NCI-H1105 treated with DMSO at 0.1 percent for 48 hours (cell line): ENCODE measurements around the gene DCBLD1.

Experiments
- DNase-seq: peaks from one replicate; lab custom pipeline; 2025; lab: John Stamatoyannopoulos, UW

DCBLD1 gene

GRCh38 chr6:117472667-117473066 is 9.8 kb upstream of the DCBLD1 start:
- DNase-seq = no peak

DNA sequence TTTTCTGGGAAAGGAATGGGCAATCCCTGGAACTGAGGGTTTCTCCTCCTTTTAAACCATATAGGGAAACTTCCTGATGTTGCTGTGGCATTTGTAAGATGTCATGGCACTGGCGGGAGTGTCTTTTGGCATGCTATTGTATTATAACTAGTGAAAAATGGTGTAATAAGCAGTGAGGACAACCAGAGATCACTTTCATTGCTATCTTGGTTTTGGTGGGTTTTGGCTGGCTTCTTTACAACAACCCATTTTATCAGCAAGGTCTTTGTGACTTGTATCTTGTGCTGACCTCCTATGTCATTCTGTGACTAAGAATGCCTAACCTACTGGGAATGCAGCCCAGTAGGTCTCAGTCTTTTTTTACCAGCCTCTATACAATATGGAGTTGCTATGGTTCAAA is 9.1 kb upstream of the DCBLD1 start:
- no peak for DNase-seq

DNA sequence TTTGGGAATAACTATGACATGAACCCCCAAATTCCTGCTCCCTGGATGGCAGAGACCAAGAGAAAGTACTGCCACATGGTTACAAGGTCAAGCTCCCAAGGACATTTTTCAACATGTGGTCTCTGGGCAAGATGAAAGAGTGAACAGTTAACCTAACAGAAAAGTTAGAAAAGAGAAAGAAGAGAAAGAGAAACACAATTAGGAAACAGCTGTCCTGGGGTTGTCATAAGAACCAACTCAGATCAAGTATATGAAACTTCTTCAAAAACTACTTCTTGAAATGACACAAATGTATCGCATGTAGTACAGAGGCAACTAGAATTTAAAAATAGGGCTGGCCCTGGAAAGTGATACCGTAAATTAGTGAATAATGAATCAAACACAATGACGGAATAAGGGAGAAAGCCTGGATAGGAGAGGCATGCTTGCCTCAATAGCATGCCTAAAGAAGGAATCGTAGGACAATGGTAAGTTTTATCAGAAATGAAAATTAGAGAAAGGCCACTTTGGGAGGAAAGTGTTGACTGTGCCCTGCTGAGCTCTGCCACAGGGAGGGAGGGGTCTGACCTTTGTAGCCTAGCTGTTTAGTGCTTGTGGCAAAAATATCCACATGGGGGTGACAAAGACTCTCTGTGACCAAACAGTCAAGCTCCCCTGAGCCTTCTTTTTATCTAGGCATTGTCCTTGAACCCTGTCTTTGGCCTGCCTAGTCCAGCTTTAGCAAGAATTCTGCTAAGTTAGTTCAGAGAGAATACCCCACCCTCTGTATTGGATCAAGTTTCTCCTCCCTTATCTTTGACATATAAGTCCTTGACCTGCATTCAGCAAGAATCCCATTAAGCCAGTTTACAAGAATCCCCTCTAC is 4.3 kb upstream of the DCBLD1 start:
- DNase-seq = peak; percentile 15

DNA sequence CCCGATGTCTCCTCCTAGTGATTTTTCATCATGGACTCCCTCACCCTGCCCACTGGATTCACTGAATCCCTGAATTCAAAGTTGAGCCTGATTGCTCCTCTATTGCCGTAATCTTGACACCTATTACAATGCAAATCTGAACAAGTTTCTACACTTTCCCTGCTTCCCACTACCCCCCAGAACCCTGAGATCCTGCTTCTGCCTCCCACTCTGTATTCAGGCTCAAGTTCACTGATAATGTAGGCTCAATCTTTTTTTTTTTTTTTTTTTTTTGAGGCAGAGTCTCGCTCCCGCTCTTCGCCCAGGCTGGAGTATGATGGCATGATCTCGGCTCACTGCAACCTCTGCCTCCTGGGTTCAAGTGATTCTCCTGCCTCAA is 3.6 kb upstream of the DCBLD1 start:
- DNase-seq = no peak

DNA sequence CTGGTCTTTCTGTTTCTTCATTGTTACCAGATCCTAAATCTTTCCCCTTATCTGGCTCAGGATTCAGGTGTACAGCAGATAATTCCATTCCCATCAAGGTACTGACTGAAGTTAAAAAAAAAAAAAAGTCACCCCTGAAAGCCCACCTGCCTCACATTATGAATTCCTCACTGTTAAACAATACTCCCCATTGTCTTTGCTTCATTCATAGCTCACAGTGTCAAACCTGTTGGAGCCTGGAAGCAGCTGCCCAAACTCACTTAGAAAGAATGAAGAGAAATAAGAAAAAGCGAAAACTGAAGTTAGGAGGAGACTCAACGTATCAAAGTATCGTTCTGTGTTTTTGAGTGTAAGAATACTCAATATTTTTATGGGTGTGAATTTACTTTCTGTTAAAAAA is 1.8 kb upstream of the DCBLD1 start:
- no peak for DNase-seq

GRCh38 chr6:117481278-117481925 is 1.1 kb upstream of the DCBLD1 start:
- no peak for DNase-seq

GRCh38 chr6:117481926-117482239 is 591 bp upstream of the DCBLD1 start:
- DNase-seq = peak; percentile 46

DNA sequence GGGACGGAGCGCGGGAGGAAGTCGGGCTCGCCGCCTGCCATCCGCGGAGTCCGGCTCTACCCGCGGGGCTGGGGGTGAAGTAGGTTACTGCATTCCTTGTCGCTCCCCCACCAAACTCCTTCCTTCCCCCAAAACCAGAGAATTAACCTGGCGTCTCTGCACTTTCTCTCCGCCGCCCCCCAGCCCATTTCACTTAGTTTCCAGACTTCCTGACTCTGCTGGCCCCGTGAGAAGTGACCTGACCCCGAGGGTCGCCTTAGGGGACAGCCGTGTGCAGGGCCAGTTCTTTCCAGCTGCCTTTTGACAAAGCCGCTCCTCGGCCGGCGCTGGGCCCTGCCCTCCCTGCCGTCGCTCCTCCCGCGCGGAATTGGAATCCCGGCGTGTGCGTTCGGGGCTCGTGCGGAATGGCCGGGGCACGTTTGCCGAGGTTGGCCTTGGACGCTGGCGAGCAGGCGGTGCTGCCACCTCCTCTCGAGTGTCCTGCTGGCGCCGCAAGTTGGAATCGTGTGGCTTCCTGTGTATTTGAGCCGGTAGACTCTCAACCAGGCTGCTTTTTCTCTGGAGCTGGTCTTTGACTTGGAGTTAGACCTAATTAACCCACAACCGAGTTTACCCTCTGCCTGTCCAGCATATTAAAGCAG is 650 bp downstream of the DCBLD1 start:
- DNase-seq = peak; percentile 65

DNA sequence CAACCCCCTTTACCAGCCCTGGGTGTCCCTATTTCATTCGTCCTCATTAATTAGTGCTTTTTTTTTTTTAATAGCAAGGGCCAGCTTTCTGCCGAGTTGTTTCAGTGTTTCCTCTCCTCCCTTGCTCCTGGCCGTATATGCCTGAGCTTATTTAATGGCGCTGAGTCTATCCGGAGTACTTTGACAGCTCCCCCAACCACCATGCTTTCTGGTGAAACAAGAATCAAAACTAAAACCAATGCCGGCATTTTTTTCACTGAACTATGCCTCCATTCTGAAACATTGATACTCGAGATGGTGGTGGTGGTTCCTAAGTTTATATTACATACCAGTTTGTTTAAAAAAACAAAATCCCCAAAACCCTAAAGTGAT is 1.2 kb downstream of the DCBLD1 start:
- DNase-seq = peak; percentile 65

DNA sequence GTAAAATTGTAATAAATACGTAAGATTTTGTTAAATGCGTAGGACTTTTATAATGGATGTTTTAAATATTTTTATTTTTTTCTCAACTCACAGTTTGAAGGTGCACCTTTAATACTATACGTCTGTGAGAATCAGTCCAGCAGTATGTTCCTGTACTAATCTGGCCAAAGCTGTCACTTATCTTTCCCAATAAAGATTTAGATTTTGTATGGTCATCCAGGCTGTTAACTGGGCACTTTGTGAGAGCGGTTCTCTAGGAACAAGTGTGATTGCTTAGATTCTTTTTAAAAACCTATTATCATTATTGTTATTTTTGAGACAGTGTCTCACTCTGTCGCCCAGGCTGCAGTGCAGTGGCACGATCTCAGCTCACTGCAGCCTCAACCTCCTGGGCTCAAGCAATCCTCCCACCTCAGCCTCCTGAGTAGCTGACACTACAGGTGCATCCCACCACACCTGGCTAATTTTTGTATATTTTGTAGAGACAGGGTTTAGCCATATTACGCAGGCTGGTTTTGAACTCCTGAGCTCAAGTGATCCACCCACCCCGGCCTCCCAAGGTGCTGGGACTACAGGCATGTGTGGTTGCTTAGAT is 1.7 kb downstream of the DCBLD1 start:
- no peak for DNase-seq

- no peak for DNase-seq
Observed at GRCh38 chr6:117485433-117485832, 3.0 kb downstream of the DCBLD1 start.

GRCh38 chr6:117487821-117488220 is 5.3 kb downstream of the DCBLD1 start:
- DNase-seq = no peak

DNA sequence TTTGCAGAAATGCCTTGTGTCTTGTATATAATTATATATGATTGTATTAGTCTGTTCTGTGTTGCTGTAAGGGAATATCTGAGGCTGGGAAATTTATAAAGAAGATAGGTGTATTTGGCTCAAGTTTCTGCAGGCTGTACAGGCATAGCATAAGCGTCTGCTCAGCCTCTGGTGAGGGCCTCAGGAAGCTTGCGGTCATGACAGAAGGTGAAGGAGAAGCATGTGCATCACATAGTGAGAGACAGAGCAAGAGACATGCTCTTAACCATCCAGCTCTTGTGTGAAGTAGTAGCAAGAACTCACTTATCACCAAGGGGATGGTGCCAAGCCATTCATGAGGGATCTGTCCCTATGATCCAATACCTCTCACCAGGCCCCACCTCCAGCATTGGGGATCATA is 6.5 kb downstream of the DCBLD1 start:
- no peak for DNase-seq

DNA sequence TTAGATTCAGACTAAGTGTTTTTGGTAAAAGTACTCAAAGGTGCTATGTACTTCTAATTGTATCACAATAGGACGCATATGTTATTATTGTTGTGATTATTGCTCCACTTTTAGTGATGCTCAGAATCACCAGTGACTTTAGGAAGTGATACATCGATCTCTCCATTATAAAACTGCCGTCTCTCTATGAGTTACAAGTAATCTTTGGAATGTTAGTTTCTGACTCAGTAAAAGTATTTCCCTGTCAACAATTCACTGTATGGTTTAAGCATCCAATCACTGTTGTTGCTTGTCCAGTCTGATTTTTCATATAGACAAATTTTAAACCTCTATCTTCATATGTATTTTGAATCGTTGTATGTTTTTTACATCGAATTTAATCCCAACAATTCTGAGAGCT is 9.4 kb downstream of the DCBLD1 start:
- DNase-seq = no peak

GRCh38 chr6:117493470-117493869 is 11.0 kb downstream of the DCBLD1 start:
- no peak for DNase-seq

DNA sequence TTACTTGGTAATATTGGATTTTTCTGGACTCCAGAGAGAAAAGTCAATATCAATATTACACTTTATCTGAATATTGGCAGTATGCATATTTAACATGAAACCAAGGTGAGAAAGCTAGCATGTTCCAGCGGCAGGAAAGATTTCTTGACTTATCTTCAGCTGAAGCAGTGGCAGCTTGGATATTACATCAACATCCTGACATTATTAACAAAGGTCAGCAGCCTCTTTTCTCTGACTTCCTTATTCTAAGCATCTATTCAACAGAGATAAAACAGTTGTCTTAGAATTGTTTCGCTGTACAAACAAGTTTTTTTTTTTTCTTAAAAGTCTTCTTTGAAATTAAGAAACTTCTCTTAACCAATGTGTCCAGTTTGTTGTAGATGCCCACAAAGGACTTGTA is 11.8 kb downstream of the DCBLD1 start:
- DNase-seq = no peak

- no peak for DNase-seq
Observed at GRCh38 chr6:117494694-117495318, 12.3 kb downstream of the DCBLD1 start.

DNA sequence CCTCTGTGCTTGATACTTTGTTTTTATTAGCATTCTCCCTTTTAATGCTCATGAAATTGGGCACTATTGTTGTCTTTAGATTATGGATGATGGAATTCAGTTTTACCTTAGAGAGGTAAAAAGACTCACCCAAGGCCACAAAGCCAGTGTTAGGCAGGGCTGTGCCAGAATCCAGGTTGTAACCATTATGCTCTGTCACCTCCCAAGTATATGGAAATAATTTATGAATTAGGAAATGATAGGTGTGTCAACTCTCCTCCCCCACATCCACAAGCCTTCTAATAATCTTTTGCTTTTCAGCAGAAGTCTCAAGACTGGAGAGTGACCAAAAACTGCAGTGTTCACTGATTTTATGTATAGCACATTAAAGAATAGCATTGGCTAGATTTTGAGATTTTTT is 13.0 kb downstream of the DCBLD1 start:
- no peak for DNase-seq

DNA sequence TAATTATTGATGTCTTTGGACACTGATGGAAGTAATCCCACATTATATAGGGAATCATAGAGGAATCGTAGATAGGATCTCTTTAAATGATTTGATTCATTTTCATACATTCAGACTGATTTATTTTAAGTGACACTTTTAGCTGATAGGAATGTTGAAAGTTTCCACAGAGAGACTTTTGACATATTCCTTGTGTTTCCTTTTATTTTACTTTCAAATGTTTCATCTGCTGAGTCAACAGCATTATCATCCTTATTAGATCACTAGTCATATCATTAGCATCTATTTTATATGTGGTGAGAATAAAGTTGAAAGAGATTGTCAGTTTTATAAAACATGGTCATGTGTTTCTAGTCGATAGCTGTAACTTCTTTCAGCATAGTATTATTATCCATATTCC is 13.4 kb downstream of the DCBLD1 start:
- DNase-seq = no peak

DNA sequence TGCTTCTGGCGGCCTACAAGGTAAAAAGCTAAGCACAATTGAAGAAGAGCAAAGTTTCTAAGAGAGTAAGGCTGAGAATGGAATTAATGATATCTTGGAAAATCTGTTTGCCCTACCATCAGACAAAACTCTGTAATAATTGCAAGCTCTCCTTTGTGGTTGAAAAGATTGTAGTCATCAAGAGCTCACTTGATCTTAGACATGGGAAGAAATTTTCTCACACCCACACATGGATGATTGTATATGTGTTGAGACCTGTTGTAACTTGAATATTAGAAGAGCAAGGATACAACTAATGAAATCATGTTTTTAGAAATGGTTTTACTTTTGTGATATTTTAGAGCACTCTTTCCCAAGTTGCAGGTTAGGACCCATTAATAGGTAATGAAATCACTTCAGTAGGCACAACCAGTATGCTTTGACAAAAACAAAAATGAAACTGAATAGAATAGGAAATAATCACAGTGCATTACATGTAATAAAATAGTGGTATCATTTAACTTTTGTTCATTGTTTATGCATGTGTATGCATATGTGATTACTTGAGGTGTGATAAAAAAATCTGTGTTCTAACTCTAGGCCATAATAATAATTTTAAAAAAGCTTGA is 14.0 kb downstream of the DCBLD1 start:
- no peak for DNase-seq

DNA sequence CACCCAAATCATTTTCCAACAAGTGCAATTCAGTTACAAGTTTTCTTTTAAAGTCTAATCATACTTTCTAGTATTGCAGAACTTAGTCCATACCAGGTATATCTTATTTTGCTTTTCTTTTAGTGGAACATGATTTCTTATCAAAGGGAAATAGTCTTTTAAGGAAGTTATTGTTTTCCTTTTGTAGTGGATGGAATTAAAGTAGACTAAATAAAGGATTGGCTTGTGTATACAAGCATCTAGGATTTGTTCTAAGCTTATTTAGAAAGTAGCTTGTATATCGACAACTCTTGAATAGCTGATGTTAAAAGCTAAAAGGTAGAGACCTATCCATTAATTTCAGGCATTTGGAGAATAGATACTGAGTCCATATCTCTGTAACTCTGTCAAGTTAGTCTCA is 14.8 kb downstream of the DCBLD1 start:
- no peak for DNase-seq

- no peak for DNase-seq
Observed at GRCh38 chr6:117498159-117498558, 15.7 kb downstream of the DCBLD1 start.
